ENCODE data around the gene TEX30. TPM values are rescaled to one million over a fixed set of nuclear protein-coding genes. Genes with fewer than 3 reads are reported as not detected.

The TEX30 gene
- total and polyA plus RNA-seq, 12 donors = 3.9 to 12.4 (median 7.8) TPM

DNA sequence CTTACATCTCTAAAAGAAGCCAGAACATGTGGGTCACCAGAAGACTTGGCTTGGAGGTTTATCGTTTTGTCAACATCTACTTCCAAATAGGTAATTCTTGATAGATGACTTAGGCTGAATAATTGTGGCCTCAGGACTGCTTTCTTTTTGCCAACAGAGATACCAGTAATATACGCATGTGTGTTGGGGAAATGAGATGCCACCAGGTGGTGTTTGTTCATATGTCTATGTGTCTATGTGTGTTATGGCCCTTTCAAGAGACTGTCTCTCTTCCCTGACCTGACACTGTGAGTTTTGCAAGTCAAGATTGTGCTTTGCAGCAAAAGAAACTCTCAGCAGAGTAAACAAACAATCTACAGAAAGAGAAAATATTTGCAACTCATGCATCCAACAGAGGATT is 47.2 kb downstream of the TEX30 start:
- Histone ChIP-seq H3K27me3 (no peaks in the 10 kb centered on the region), H3K36me3 (no peaks in the 10 kb centered on the region), H3K4me3 (no peak overlapping the region), H3K27ac (no peak overlapping the region), H3K9me3 (peaks cover 0 to 6% (median 0%) of the 10 kb centered on the region in 11 donors), H3K4me1 (peaks cover 0 to 11% (median 0%) of the 10 kb centered on the region in 9 donors)
- DNase-seq (no peak), ATAC-seq (no peak)
- TF ChIP-seq, protein P1, sequence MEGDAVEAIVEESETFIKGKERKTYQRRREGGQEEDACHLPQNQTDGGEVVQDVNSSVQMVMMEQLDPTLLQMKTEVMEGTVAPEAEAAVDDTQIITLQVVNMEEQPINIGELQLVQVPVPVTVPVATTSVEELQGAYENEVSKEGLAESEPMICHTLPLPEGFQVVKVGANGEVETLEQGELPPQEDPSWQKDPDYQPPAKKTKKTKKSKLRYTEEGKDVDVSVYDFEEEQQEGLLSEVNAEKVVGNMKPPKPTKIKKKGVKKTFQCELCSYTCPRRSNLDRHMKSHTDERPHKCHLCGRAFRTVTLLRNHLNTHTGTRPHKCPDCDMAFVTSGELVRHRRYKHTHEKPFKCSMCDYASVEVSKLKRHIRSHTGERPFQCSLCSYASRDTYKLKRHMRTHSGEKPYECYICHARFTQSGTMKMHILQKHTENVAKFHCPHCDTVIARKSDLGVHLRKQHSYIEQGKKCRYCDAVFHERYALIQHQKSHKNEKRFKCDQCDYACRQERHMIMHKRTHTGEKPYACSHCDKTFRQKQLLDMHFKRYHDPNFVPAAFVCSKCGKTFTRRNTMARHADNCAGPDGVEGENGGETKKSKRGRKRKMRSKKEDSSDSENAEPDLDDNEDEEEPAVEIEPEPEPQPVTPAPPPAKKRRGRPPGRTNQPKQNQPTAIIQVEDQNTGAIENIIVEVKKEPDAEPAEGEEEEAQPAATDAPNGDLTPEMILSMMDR (IDR thresholded peaks at IDR 0.05) = no peak
- intact Hi-C loops (cut with DNase I) = loop anchor here in 4 of 10 donors (5.0 to 10.0 kb wide), 4 partner anchors 139 to 149 kb away; no protein-coding TSS in a partner anchor
- WGBS, 2 donors = 74 to 84% methylated on average over 2 of the region's 2 CpGs

DNA sequence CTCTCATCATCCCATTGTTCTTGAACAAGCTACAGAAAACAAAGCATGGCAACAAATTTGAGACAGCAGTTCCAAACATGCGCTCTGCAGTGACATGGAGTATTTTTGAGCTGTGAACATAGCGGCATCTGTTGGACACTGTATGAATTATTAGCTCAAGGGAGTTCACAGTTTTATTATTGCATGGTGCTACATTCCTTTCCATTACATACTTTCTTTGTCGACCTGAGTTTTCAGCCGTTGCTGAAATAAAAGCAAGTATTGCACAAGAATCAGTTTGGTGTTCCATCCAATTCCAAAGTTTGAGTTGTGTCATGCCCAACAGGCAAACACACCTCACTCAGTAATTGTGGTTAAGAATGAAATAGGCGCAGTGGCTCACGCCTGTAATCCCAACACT is 48.7 kb downstream of the TEX30 start:
- TF ChIP-seq, protein P1 (IDR thresholded peaks at IDR 0.05) = peak in 7 of 9 donors; percentile 12 to 44 (median 38)
- WGBS, 2 donors = 64 to 73% methylated on average over 6 of the region's 6 CpGs
- Histone ChIP-seq H3K4me3 (no peak overlapping the region), H3K27ac (no peak overlapping the region), H3K27me3 (no peaks in the 10 kb centered on the region), H3K9me3 (peaks cover 0 to 5% (median 0%) of the 10 kb centered on the region in 11 donors), H3K36me3 (no peaks in the 10 kb centered on the region), H3K4me1 (peaks cover 0 to 6% (median 0%) of the 10 kb centered on the region in 9 donors)
- no peak for DNase-seq
- intact Hi-C loops (cut with DNase I) = loop anchor here in 7 of 10 donors (5.0 to 10.0 kb wide), 5 partner anchors 133 to 148 kb away; no protein-coding TSS in a partner anchor
- ATAC-seq = peak in 3 of 8 donors; percentile 48 to 70 (median 63)

DNA sequence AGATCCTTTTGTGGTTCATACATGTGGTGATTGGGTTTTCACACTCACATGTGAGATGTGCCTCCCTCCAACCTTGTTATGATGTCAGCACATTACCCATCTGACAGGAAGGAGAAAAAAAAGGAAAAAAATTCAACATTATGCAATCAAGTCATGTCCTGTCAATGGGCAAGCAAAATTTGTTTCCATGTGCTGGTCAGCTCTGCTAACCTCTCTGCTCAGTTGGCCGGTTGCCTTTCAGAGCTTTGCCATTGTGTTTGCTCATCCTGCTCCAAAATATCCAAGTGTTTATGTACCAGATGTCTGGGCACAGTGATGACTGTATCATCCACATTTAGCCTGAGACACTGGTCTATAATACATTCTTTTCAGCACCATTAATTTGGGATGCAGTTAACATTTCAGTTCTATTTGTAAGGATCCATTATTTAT is 51.8 kb downstream of the TEX30 start:
- no peaks in the 10 kb centered on the region for H3K36me3 ChIP-seq
- intact Hi-C loops (cut with DNase I) = loop anchor here in 4 of 10 donors (5.0 to 10.0 kb wide), 3 partner anchors 130 to 140 kb away; no protein-coding TSS in a partner anchor
- H3K27me3 ChIP-seq = no peaks in the 10 kb centered on the region
- no peaks in the 10 kb centered on the region for H3K9me3 ChIP-seq
- H3K4me3 ChIP-seq = no peak overlapping the region
- H3K4me1 ChIP-seq = peaks cover 0 to 6% (median 0%) of the 10 kb centered on the region in 9 donors
- no peak overlapping the region for H3K27ac ChIP-seq
- TF ChIP-seq, protein P1 (IDR thresholded peaks at IDR 0.05) = no peak
- WGBS, 2 donors = 30 to 76% methylated on average over 1 of the region's 1 CpG
- ATAC-seq (peak in 2 of 8 donors; percentile 19 to 26), DNase-seq (no peak)

DNA sequence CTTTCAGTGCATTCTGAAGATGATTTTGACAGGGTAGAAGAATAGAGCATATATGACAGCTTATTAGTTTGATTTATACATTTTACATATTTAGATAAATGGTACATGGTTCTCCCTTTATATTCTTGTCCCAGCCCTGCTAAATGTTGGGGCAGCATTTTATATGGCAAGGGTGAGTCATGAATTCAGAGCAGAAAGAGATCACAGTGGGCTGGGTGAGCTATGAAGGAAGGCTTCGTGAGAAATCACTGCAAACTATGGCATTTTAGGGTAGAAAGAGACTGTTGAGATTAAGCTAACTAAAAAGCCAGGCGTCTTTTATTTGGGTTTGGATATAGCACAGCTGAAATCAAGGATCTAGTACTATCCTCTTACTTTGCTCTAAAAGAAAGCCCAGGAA is 54.8 kb downstream of the TEX30 start:
- DNase-seq = no peak
- intact Hi-C loops (cut with DNase I) = no loop called here
- Histone ChIP-seq H3K4me1 (peaks cover 0 to 6% (median 0%) of the 10 kb centered on the region in 9 donors), H3K4me3 (no peak overlapping the region), H3K9me3 (peaks cover 0 to 7% (median 0%) of the 10 kb centered on the region in 11 donors), H3K36me3 (no peaks in the 10 kb centered on the region), H3K27ac (peak overlapping the region in 1 of 10 donors; percentile 8), H3K27me3 (no peaks in the 10 kb centered on the region)
- WGBS, 2 donors = 81 to 85% methylated on average over 2 of the region's 2 CpGs
- TF ChIP-seq, protein P1 (IDR thresholded peaks at IDR 0.05) = no peak
- ATAC-seq = no peak

Other genes starting within 250 kb of the TEX30 start
- 10 to 100 TPM; 28.5 to 36.8 (median 32.6) TPM for gene TPP2, start 176.8 kb downstream of the TEX30 start, total RNA-seq
- 10 to 100 TPM; 13.2 to 19.5 TPM for gene TPP2, start 176.8 kb downstream of the TEX30 start, polyA plus RNA-seq
- not detected for gene METTL21C, start 78.7 kb downstream of the TEX30 start, total RNA-seq
- gene METTL21C, start 78.7 kb downstream of the TEX30 start, polyA plus RNA-seq = not detected
- 1 to 10 TPM; 1.9 to 3.6 (median 2.8) TPM for gene POGLUT2, start 25.2 kb upstream of the TEX30 start, total RNA-seq
- gene POGLUT2, start 25.2 kb upstream of the TEX30 start, polyA plus RNA-seq = 1 to 10 TPM; 2.9 to 5.4 TPM
- gene BIVM, start 25.3 kb upstream of the TEX30 start, total RNA-seq = 10 to 100 TPM; 21.1 to 37.3 (median 28.3) TPM
- gene BIVM, start 25.3 kb upstream of the TEX30 start, polyA plus RNA-seq = 10 to 100 TPM in 1 of 2 donors, 1 to 10 TPM in 1; 6.7 to 31.4 TPM
- gene ERCC5, start 72.2 kb upstream of the TEX30 start, total RNA-seq = 10 to 100 TPM; 26.5 to 37.7 (median 33.4) TPM
- 10 to 100 TPM; 18.1 to 59.5 TPM for gene ERCC5, start 72.2 kb upstream of the TEX30 start, polyA plus RNA-seq